Measurements from ENCODE around the gene GARIN5B.

- TF ChIP-seq POLR2A (IDR thresholded peaks at IDR 0.05) (no peak), CTCF (IDR thresholded peaks at IDR 0.05) (no peak)
These were observed 2.9 kb upstream of the GARIN5B start for GRCh38 chr19:55365964-55366363.
